Cardiac septum (tissue), 1 donor: ENCODE results near the gene CHRM5. TPM values are rescaled to one million over a fixed set of nuclear protein-coding genes. Genes with fewer than 3 reads are reported as not detected.

Source experiments
- DNase-seq: peaks from one replicate; pipeline ENCODE4 v3.0.0-alpha.2; 2020; ENCODE audit warnings: low spot score
- intact Hi-C: fragments of 100-400 bp; cut with DNase I; formaldehyde crosslinking; loops from one replicate; pipeline ENCODE4 v1.14.0; 2022
- long read RNA-seq: library from polyadenylated mRNA; unstranded; transcript quantifications from one replicate; pipeline ENCODE4 v2.0.0, GENCODE V29; 2021
- total RNA-seq: library from RNA; stranded (reverse); fragmentation: NEBNext Ultra II Directional; extraction: Animal tissue kit (Norgen Biotek cat#: 25700); gene quantifications from one replicate; pipeline ENCODE4 v1.2.1, GENCODE V29; 2021
- donor health status: DM: no; HTN: no; CAD: no.

The CHRM5 gene, protein sequence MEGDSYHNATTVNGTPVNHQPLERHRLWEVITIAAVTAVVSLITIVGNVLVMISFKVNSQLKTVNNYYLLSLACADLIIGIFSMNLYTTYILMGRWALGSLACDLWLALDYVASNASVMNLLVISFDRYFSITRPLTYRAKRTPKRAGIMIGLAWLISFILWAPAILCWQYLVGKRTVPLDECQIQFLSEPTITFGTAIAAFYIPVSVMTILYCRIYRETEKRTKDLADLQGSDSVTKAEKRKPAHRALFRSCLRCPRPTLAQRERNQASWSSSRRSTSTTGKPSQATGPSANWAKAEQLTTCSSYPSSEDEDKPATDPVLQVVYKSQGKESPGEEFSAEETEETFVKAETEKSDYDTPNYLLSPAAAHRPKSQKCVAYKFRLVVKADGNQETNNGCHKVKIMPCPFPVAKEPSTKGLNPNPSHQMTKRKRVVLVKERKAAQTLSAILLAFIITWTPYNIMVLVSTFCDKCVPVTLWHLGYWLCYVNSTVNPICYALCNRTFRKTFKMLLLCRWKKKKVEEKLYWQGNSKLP
- total RNA-seq = not detected
- long read RNA-seq, partial matches to known transcripts = 0 of 1 reads
- long read RNA-seq, other reads (novel, unspliced or antisense) = 1 of 1 reads

DNA sequence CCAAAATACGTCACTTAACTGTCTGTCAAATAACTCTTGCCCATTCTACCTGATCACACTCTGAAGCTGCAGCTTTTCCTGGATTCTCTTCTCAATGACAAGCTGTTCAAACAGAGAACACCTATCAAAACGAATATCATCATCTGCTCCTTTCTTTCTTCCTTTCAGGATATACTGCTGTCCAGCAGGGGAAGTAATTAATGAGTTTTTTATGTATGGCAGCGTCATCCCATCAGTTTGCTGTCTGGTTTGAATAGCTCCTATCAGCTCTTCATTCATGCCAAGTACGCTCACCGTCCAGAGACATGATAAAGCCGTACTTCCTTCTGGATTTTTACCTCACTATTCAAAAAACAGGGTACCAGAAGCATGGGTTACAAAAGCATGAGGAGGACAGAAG lies at the start of gene CHRM5:
CHRM5 (plus strand) TSS at position 274 of the 400 bp plus-strand sequence. CDS start 94,221 bp downstream, outside the sequence.
- intact Hi-C loops = loop anchor here (10.0 kb wide), 1 partner anchor 223 kb away; no protein-coding TSS in a partner anchor
- no peak for DNase-seq

DNA sequence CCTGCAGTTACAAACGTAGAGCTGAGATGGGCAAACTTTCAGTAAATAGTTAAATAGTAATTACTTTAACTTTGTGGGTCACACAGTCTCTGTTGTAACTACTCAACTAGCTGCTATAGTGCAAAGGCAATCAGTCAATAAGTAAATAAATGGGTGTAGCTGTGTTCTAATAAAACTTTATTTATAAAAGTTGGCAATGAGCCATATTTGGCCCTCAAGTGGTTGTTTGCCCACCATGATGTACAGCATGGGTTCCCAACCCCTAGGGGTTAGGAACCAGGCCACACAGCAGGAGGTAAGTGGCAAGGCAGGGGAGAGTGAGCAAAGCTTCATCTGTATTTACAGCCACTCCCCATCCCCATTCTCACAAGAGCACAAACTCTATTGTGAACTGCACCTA lies 44.9 kb upstream of the CHRM5 start:
- DNase-seq = no peak
- intact Hi-C loops = no loop called here

DNA sequence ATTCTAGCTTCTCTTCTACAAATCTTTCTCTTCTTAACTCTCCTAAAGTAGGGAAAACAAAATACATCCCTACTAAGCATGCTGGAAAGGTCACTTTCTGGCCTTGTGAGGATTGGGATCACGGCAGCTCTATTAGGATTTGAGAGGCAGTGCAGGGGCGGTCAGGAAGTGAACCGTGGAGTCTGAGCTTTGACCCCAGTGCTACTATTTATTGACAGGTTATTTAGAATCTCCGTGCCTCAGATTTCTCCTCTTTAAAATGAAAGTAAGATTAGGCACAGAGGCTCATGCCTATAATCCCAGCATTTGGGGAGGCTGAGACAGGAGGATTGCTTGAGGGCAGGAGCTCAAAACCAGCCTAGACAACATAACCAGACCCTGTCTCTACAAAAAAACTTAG lies 42.0 kb upstream of the CHRM5 start:
- intact Hi-C loops = no loop called here

DNA sequence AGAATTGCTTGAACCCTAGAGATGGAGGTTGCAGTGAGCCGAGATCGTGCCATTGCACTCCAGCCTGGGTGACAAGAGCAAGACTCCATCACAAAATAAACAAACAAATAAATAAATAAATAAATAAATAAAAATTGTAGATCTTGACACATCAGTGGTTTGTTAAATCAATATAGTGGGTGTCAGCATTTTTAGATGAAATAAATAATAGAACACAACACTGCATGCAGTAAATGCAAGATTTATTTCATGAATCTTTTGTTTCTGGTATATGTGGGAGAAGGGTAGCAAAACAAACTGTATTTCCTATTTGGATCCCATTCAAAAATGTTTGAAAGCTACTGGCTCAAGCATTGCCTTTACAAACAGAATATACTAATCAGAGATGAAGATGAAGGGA lies 35.6 kb upstream of the CHRM5 start:
- intact Hi-C loops = no loop called here
- DNase-seq = no peak

More for the DNA sequence above, 42.0 kb upstream of the CHRM5 start:
- no peak for DNase-seq

- no peak for DNase-seq
- intact Hi-C loops = no loop called here
Observed at GRCh38 chr15:33934396-33934795, 33.9 kb upstream of the CHRM5 start.

DNA sequence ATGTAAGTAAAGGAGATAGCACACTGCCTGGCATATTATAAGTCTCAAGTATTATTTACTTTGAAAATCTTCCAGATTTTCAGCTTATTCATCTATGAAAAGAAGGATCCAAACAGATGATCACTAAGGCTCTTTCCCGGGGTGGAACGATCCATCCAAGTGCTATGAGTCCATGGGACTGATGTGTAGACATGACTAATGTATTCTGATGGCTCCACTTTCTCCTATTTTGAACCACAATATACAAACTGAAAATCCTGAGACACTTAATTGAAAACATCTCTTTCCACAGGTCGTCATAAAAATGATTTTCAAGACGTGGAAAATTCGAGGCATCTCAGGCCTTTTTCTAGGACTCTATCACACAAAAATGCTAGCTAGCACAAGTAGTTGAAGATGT lies 33.4 kb upstream of the CHRM5 start:
- no peak for DNase-seq
- intact Hi-C loops = no loop called here

DNA sequence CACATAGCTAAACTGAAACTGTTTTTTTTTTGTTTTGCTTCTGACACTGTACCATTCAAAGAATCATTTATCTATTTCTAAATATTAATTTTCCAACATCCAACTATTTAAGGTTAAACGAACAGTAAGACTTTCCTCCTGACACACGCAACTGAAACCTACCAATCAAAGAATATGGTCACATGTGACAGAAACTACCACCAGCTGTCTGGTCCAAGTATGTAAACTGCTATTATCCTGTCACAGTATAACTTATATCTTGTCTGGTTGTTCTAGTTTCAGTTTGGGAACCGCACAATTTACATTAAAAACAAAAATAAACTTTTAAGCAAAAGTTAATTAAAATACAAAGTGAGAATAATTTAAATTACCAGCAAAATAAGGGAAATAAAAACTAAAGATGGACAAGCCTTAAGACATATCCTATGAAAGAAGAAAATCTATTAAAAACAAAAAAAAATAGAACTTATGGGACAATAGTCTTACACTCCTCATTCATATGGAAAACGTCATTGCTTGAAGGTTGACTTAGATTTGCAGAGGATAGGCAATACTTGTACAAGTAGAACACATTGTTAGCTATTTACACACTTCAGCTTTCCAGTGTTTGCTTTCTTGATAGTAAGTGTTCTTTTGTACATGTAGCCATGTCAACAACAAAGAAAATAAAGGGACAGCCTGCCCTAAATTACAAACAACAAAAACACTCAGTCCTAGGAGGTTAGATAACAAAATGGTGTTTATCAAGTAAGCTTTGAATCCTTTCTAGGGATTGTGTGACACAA lies 26.8 kb upstream of the CHRM5 start:
- intact Hi-C loops = no loop called here
- DNase-seq = no peak

GRCh38 chr15:33946152-33946551 lies 22.1 kb upstream of the CHRM5 start:
- intact Hi-C loops = no loop called here
- DNase-seq = no peak

GRCh38 chr15:33955945-33956344 lies 12.4 kb upstream of the CHRM5 start:
- no peak for DNase-seq
- intact Hi-C loops = no loop called here

DNA sequence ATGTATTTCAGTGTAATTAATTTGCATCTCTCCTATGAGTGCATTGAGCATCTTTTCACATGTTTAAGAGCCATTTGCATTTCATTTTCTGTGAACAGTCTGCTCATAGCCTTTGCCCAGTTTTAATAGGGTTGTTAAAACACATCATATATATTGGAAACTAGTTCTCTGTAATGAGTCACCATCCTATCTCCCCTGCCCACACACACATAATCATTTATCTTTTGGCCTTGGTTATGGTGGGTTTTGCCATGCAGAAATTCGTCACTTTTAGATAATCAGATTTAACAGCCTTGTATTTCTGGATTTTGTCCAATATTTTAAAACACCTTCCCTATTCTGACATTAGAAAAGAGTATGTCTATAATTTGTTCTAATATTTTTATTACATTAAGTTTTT lies 11.9 kb upstream of the CHRM5 start:
- intact Hi-C loops = no loop called here
- DNase-seq = no peak

- no peak for DNase-seq
- intact Hi-C loops = loop anchor here (10.0 kb wide), 1 partner anchor 215 kb away; no protein-coding TSS in a partner anchor
Observed at GRCh38 chr15:33959844-33960548, 8.3 kb upstream of the CHRM5 start.

DNA sequence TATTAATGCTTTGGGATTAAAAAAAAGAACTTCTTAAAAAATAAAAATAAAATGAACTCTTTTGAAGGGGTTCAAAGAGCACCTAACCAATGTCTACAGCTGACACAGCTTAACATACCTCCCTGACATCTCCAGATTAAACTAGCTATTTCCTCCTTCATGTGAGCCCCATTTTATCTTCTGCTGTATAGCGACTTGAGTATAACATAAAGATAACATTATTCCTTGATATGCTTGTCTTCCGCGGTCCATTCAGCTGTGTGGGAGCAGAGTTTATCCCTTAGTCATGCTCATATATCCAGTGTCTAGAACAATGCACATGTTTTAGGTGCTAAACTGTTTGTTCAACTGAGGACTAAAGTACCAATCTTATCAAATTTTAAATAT lies 7.8 kb upstream of the CHRM5 start:
- no peak for DNase-seq
- intact Hi-C loops = loop anchor here (10.0 kb wide), 1 partner anchor 216 kb away; no protein-coding TSS in a partner anchor

DNA sequence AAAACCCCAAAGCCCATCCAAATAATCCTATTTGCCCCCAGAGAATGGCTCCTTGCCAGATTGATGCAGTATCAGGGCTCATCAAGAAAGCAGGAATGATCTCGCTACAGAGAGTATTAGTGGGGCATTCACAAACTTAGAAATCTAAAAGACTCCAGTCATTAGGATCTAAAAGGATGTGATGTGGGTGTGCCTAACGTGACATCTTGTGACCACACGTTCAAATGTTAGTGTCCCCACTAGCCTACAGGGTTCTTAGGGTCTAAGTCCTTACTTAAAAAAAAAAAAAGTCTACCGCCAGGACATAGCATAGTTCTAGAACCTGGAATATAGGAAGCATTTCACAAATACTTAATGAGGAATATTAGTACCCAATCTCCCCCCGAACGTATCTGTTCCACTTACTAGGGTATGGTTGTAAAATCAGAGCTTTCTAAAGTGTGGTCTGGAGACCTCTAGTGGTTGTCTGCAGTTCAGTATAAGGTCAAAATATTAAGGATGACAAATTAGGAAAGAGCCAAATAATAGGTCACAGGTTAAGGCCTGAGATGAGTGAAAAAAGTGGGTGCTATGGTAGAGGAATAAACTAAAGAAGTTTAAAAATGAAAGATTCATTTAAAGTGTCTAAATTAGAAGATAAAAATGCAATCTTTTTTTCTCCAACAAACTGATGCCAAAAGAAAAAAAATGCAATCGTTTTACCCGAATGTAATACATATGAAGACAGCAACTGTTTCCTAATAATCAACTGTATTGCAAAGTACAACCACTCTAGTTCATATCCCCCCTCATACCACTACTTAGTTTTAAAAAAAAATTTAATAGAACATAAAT lies 4.2 kb upstream of the CHRM5 start:
- intact Hi-C loops = loop anchor here (10.0 kb wide), 1 partner anchor 219 kb away; no protein-coding TSS in a partner anchor
- DNase-seq = no peak

- no peak for DNase-seq
- intact Hi-C loops = loop anchor here (10.0 kb wide), 1 partner anchor 220 kb away; no protein-coding TSS in a partner anchor
Observed at GRCh38 chr15:33964665-33965040, 3.6 kb upstream of the CHRM5 start.

DNA sequence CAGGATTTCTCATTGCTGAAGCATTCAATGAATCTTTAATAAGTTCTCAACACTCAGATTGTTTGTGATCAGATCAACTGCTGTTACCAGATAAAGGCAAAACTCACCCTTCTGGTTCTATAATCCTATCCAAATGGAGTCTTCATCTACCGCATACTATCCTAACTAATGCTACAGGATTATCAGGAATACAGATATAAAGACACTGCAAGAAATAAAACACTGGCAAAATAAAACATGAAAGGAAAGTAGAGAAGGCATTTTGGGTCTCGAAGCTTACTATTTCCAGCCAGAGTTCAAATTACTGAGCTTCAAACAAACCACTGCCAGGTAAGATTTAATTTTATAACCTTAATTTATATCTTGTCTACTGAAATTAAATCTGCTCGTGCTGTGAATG lies 524 bp downstream of the CHRM5 start:
- intact Hi-C loops = loop anchor here (10.0 kb wide), 1 partner anchor 224 kb away; no protein-coding TSS in a partner anchor
- no peak for DNase-seq

DNA sequence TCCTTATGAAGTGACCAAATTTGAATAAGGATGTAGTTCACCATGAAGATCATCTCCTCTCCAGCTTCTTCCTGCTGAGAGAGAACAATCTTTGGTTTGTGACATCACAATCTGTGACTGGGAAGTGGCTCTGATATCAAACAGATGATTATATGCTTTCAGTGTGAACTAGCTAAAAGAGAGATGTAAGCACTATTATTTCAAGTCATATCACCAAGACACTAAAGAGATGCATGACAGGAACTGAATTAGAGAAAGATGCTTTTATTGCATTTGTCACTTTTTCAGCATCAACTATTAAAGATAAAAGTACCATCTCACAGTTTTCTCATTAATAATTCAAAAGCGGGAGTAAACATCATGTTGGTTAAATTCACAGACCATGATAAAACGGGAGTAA lies 3.5 kb downstream of the CHRM5 start:
- no peak for DNase-seq
- intact Hi-C loops = no loop called here

- intact Hi-C loops = no loop called here
Observed at GRCh38 chr15:33975022-33975565, 6.8 kb downstream of the CHRM5 start.

DNA sequence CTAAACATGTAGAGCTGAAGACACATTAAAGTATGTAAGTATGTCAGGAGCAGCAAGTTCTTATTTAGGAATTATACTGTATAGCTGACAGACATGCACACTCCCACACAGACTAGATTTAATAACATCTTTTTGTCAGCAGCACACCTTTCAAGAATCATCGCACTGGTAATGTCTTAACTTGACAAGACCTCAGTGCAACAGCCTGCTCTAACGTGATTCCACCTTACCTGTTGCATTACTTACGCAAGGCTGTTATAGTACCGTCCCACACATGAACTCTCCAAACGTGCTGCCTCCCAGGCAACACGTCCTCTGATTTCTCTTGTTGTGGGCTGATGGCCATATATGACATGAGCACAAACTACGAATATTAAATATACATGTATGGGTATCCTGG lies 11.9 kb downstream of the CHRM5 start:
- intact Hi-C loops = no loop called here
- DNase-seq = no peak

More at GRCh38 chr15:33975022-33975565, 6.8 kb downstream of the CHRM5 start:
- DNase-seq = no peak
